K562 (cell line): ENCODE results near the gene CCT3. TPM values are rescaled to one million over a fixed set of nuclear protein-coding genes. Genes with fewer than 3 reads are reported as not detected.

Source experiments
- EZH2 ChIP-seq: IDR thresholded peaks from 2 replicates; pipeline ENCODE4 v1.6.1; 2012; ENCODE audit warnings: low read depth, mild to moderate bottlenecking, inconsistent platforms, low read length, borderline replicate concordance
- MYBL2 ChIP-seq, 2 experiments: fragments of 450-650 bp in 1 of 2; sonication (generic) in 1 of 2; formaldehyde crosslinking in 1 of 2; IDR thresholded peaks; 2 replicates each; pipeline versions ENCODE4 v1.6.1 to v1.8.1; 2017 to 2022; ENCODE audit warnings: borderline replicate concordance in 1 of 2, inconsistent platforms in 1 of 2, low read depth in 1 of 2, mild to moderate bottlenecking in 1 of 2, missing genetic modification reagents in 1 of 2, moderate library complexity in 1 of 2
- SLC30A9 ChIP-seq: fragments of 250-450 bp; sonication (Bioruptor Pico); IDR thresholded peaks from 2 replicates; pipeline ENCODE4 v1.8.0; 2022; ENCODE audit warnings: mild to moderate bottlenecking, moderate library complexity
- SMARCE1 ChIP-seq: fragments of 450-650 bp; IDR thresholded peaks from 2 replicates; pipeline ENCODE4 v1.7.1; 2016; ENCODE audit warnings: mild to moderate bottlenecking
- THRB ChIP-seq: fragments of 450-650 bp; formaldehyde crosslinking; conservative IDR thresholded peaks from 2 replicates; pipeline ENCODE4 v1.4.0; 2022; ENCODE audit warnings: mild to moderate bottlenecking, missing genetic modification characterization
- ZBTB43 ChIP-seq: sonication (generic); formaldehyde crosslinking; IDR thresholded peaks from 2 replicates; pipeline ENCODE4 v1.8.0; 2023; ENCODE audit warnings: mild to moderate bottlenecking, missing genetic modification reagents
- ZBTB7A ChIP-seq: IDR thresholded peaks from 2 replicates; pipeline ENCODE4 v1.6.1; 2011; ENCODE audit warnings: low read depth, mild to moderate bottlenecking, low read length, moderate library complexity, borderline replicate concordance; ENCODE audit not compliant: control insufficient read depth
- ZFX ChIP-seq: sonication (generic); formaldehyde crosslinking; IDR thresholded peaks from 2 replicates; pipeline ENCODE4 v1.8.0; 2022; ENCODE audit warnings: mild to moderate bottlenecking, missing genetic modification reagents, moderate library complexity
- ZNF280A ChIP-seq: fragments of 450-650 bp; IDR thresholded peaks from 2 replicates; pipeline ENCODE4 v1.6.1; 2018; ENCODE audit warnings: mild to moderate bottlenecking, low read depth; ENCODE audit not compliant: partially characterized antibody
- ZNF407 ChIP-seq: fragments of 450-650 bp; IDR thresholded peaks from 2 replicates; pipeline ENCODE4 v1.6.1; 2016; ENCODE audit warnings: low read depth
- ZNF764 ChIP-seq: fragments of 250-450 bp; sonication (Bioruptor Pico); IDR thresholded peaks from 2 replicates; pipeline ENCODE4 v1.4.0; 2020; ENCODE audit warnings: low read depth, mild to moderate bottlenecking, moderate library complexity
- polyA plus RNA-seq, 8 experiments: library from polyadenylated mRNA; depleted of rRNA in 4 of 8; stranded (reverse) in 5 of 8; unstranded in 3 of 8; fragments of >200 nt; fragmentation: Nextera tagmentation in 2 of 8; fragmentation: Illumina TruSeq in 1 of 8; extraction: Ambion mirVana in 2 of 8; extraction: Trizol in 1 of 8; gene quantifications; 2 replicates each; pipeline versions ENCODE4 v1.2.1 to v1.2.3, GENCODE V29; 2011 to 2014; ENCODE audit warnings: inconsistent platforms in 1 of 8, missing spikeins in 1 of 8
- total RNA-seq, 7 experiments: library from RNA; depleted of rRNA in 6 of 7; stranded (reverse); fragments of >200 nt in 6 of 7; fragmentation: Illumina TruSeq in 2 of 7; extraction: Trizol in 2 of 7; gene quantifications; 2 replicates each; pipeline versions ENCODE4 v1.2.1 to v1.2.3, GENCODE V29; 2011 to 2021; ENCODE audit warnings: low replicate concordance in 1 of 7

Gene CCT3
- total and polyA plus RNA-seq, 9 of the 15 experiments (the other 6 are each of a cell fraction or from before 2014, with no cell fraction given), result 475 to 1,167 (median 610) TPM

- TF ChIP-seq ZBTB43 (CRISPR knock-in tag) (0 out of 2 replicates have a peak, but pooled peaks have one; percentile 22), ZFX (peak; percentile 43; the same call in 1 of the 2 replicates), ZNF280A (no peak), SLC30A9 (CRISPR knock-in tag) (no peak), SMARCE1 (no peak), ZNF407 (no peak), ZBTB7A (no peak), EZH2 (no peak), MYBL2 (IDR thresholded peaks at IDR 0.05; ENCODE audit: low read depth) (no peak), MYBL2 (CRISPR knock-in tag; IDR thresholded peaks at IDR 0.05; ENCODE audit: borderline replicate concordance) (no peak), THRB (CRISPR knock-in tag) (no peak), ZNF764 (CRISPR knock-in tag) (no peak)
These were observed at the start of gene CCT3, which contains the start of gene TSACC (continued) for GRCh38 chr1:156338180-156338976.
